Activated CD8-positive, alpha-beta T cell treated with anti-CD3 and anti-CD28 coated beads, Interleukin-2, amount 10 ng/mL, durations not matched to agents 7 days and 5 days (primary cell): ENCODE measurements around the gene CSF3R. TPM values are rescaled to one million over a fixed set of nuclear protein-coding genes. Genes with fewer than 3 reads are reported as not detected.

ENCODE experiments used
- ATAC-seq: fragments of 150-1000 bp; cut with Tn5 transposase; one replicate; pipeline ENCODE4 v1.10.0; 2021; ENCODE audit warnings: moderate library complexity
- CTCF ChIA-PET: fragments of 350-600 bp; sonication (Branson Sonifier 250); formaldehyde crosslinking; loops from one replicate; lab custom pipeline; 2021; ENCODE audit warnings: antibody characterized with exemption; lab: Charles Lee
- POLR2A ChIA-PET: fragments of 350-600 bp; sonication (Branson Sonifier 250); formaldehyde crosslinking; loops from one replicate; lab custom pipeline; 2021; ENCODE audit warnings: antibody characterized with exemption; lab: Charles Lee
- DNase-seq: peaks from one replicate; pipeline ENCODE4 v3.0.0-alpha.2; 2020
- H3K27ac Mint-ChIP-seq: one replicate; pipeline ENCODE4 v1.8.0; 2021; ENCODE audit warnings: mild to moderate bottlenecking, mixed read lengths
- H3K27me3 Mint-ChIP-seq: one replicate; pipeline ENCODE4 v1.8.0; 2021; ENCODE audit warnings: low read depth, mixed read lengths
- H3K36me3 Mint-ChIP-seq: one replicate; pipeline ENCODE4 v1.8.0; 2021; ENCODE audit warnings: low read depth, mixed read lengths
- H3K4me1 Mint-ChIP-seq: one replicate; pipeline ENCODE4 v1.8.0; 2021; ENCODE audit warnings: low read depth, mixed read lengths
- H3K4me3 Mint-ChIP-seq: one replicate; pipeline ENCODE4 v1.8.0; 2021; ENCODE audit warnings: mild to moderate bottlenecking, mixed read lengths
- H3K9me3 Mint-ChIP-seq: one replicate; pipeline ENCODE4 v1.8.0; 2022; ENCODE audit warnings: mixed read lengths; ENCODE audit not compliant: insufficient read depth
- total RNA-seq, 2 experiments: library from RNA; stranded (reverse); gene quantifications; one replicate each; pipeline ENCODE4 v1.2.3, GENCODE V29; 2021

The CSF3R gene
- total RNA-seq, 2 experiments from 2014 or later, result 0.05 TPM; not detected in 1

DNA sequence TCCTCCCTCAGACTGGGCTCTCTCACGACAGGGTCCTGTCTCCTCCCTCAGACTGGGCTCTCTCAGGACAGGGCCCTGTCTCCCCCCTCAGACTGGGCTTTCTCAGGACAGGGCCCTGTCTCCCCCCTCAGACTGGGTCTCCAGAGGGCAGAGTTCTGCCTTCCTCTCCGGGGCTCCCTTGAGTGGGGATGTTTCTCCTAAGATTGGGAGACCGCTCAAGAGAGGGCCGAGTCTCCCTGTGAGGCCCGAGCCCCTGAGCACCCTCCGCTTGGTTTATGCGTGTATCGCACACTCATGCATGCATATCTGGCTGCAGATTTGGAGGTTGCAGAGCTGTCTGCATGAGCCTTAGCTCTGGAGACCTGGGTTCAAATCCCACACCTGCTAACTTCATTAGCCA, 39.3 kb upstream of the CSF3R start:
- Mint-ChIP-seq H3K4me3 (no peak overlapping the region), H3K9me3 (no peaks in the 10 kb centered on the region), H3K36me3 (no peaks in the 10 kb centered on the region), H3K27ac (no peak overlapping the region), H3K27me3 (no peaks in the 10 kb centered on the region), H3K4me1 (no peaks in the 10 kb centered on the region)
- ChIA-PET CTCF (no interaction called here), POLR2A (no interaction called here)
- ATAC-seq (no peak), DNase-seq (no peak)

DNA sequence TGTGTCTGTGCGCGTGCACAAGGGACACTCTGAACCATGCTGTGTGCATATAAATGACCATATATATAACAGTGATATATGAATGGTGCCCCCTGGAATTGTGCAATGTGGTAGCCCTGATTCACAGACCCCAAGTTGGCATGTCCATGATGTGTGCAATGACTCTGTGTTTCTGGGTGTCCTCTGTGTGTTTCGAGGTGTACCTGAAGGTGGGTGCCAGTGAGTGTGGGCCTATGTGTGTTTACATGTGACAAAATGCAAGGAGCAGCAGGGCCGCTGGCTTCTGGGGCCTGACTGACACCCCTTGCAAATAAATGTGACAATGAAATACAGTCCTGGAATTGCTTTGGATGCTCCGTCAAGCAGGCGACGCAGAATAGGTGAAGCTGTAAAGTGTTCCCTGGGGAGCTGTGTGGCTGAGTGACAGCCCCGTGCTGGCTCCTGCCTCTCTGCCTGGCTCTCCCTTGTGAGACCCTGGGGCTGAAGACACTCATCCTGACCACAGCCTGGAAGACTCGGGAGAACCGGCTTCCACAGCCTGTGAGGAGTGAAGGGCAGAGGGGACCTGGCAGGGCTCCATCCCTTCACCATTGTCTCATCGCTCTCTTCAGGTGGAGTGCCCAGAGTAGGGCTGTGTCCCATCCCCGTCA, 38.2 kb upstream of the CSF3R start:
- no peak overlapping the region for H3K27ac Mint-ChIP-seq

DNA sequence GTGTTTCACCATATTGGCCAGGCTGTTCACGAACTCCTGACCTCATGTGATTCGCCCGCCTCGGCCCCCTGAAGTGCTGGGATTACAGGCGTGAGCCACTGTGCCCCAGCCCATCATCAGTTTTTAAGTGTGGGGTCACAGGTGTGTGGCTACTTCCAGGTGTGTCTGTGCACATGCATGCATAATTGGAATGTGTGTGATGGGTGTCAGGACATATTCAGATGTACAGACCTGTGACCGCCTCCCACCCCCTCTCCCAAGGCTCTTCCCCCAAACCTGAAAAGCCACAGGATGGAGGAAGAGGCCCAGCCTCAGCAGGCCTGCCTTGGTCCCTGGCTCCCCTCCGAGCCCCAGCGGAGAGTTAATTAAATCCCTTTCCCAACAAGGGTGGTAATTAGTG, 37.3 kb upstream of the CSF3R start:
- ChIA-PET CTCF (no interaction called here), POLR2A (no interaction called here)
- H3K4me3 Mint-ChIP-seq, result no peak overlapping the region
- H3K27ac Mint-ChIP-seq, result no peak overlapping the region
- no peak for DNase-seq
- H3K27me3 Mint-ChIP-seq, result no peaks in the 10 kb centered on the region
- no peak for ATAC-seq
- H3K4me1 Mint-ChIP-seq, result no peaks in the 10 kb centered on the region
- H3K36me3 Mint-ChIP-seq, result no peaks in the 10 kb centered on the region
- no peaks in the 10 kb centered on the region for H3K9me3 Mint-ChIP-seq

More for the DNA sequence above, 38.2 kb upstream of the CSF3R start:
- H3K4me3 Mint-ChIP-seq, result no peak overlapping the region
- H3K27me3 Mint-ChIP-seq, result no peaks in the 10 kb centered on the region
- no peak for DNase-seq
- H3K4me1 Mint-ChIP-seq, result no peaks in the 10 kb centered on the region
- ChIA-PET POLR2A (no interaction called here), CTCF (no interaction called here)
- no peak for ATAC-seq
- H3K36me3 Mint-ChIP-seq, result no peaks in the 10 kb centered on the region
- no peaks in the 10 kb centered on the region for H3K9me3 Mint-ChIP-seq

DNA sequence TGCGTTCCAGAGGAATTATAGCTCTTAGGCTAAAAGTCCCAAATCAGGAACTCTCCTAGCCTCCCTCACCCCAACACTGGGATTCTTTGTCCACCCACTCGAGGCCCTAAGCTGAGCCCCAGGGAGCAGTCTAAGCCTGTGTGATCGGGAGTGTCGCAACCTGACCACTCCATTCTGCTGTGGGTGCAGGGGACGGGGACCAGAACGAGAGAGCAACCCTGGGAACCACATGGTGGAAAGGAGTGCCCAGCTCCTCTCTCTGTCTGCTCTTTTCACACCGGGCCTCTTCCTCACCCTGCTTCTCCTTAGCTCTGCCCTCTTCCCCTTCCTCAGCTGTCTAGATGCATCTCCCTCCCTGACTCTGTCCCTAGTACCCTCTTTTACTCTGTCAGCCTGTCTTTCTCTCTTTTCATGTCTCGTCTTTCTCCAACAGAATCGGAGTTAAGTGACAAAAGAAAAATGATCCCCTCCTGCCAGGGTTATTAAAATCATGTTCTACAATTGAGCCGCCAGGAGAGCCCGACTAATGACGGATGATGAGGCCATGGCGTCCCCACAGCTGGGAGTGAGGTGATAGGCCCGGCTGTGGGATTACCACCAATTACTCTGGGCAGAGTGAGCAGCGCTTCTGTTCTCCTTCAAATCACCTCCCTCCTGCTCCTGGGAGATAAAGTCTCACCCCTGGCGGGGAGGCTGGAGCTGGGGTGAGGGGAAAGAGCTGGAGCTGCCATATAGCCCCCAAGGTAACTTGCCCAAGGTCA, 34.5 kb upstream of the CSF3R start:
- Mint-ChIP-seq H3K27me3 (no peaks in the 10 kb centered on the region), H3K4me1 (peaks cover 14% of the 10 kb centered on the region), H3K27ac (no peak overlapping the region), H3K4me3 (no peak overlapping the region), H3K36me3 (no peaks in the 10 kb centered on the region), H3K9me3 (no peaks in the 10 kb centered on the region)
- ChIA-PET CTCF (interaction anchor here (0.8 to 3.3 kb wide), 18 partner anchors 10 to 199 kb away, joined by 3 to 24 read pairs (median 6); no protein-coding TSS in a partner anchor), POLR2A (no interaction called here)
- no peak for DNase-seq
- ATAC-seq, result no peak

DNA sequence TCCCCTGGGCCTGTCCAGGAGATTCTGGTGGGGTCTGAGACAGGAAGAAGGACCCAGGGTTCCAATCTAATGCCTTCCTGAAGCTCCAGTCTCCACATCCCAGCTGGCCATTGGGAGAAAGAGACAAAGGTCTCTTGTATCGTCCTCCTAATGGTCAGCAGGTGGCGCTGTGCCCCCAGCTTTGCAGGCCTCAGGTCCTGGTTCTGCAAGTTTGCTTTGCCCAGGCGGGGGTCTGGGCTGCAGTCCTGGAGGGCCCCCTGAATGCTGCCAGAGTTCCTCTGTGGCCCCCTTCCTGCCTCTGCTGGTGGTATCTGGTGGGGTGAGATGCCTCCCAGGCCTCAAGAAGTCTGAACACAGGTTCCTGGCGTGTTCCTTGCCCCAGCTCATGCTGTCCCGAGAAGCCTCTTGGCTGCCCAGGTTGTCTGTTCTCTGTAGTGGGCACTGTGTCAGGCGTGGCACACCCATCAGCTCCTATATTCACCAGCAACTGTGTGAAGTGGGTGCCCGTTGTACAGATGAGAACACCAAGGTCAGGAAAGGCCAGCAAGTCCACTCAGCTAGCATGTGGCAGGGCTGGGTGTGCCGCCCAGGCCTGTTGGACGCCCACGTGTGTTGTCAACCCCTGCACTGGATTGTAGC, 33.8 kb upstream of the CSF3R start:
- Mint-ChIP-seq H3K9me3 (no peaks in the 10 kb centered on the region), H3K4me3 (no peak overlapping the region), H3K27me3 (no peaks in the 10 kb centered on the region), H3K4me1 (peaks cover 14% of the 10 kb centered on the region), H3K36me3 (no peaks in the 10 kb centered on the region), H3K27ac (no peak overlapping the region)
- CTCF ChIA-PET, result interaction anchor here (0.7 to 3.3 kb wide), 30 partner anchors 9 to 918 kb away, joined by 3 to 24 read pairs (median 4); partner anchors contain the start of gene MRPS15
- POLR2A ChIA-PET, result no interaction called here
- DNase-seq (peak; percentile 57), ATAC-seq (peak; percentile 72)

GRCh38 chr1:36515315-36516138, 32.8 kb upstream of the CSF3R start:
- no peaks in the 10 kb centered on the region for H3K9me3 Mint-ChIP-seq
- CTCF ChIA-PET, result interaction anchor here (0.7 to 3.3 kb wide), 26 partner anchors 9 to 919 kb away, joined by 3 to 24 read pairs (median 4); partner anchors contain the start of gene MRPS15
- POLR2A ChIA-PET, result no interaction called here
- H3K4me1 Mint-ChIP-seq, result peaks cover 14% of the 10 kb centered on the region
- H3K27ac Mint-ChIP-seq, result peak overlapping the region; percentile 49
- DNase-seq, result no peak
- no peaks in the 10 kb centered on the region for H3K36me3 Mint-ChIP-seq
- no peak for ATAC-seq
- H3K27me3 Mint-ChIP-seq, result no peaks in the 10 kb centered on the region
- no peak overlapping the region for H3K4me3 Mint-ChIP-seq

- no peak for DNase-seq
- POLR2A ChIA-PET, result no interaction called here
- H3K9me3 Mint-ChIP-seq, result no peaks in the 10 kb centered on the region
- no peak for ATAC-seq
- no peaks in the 10 kb centered on the region for H3K36me3 Mint-ChIP-seq
- H3K27ac Mint-ChIP-seq, result no peak overlapping the region
- CTCF ChIA-PET, result interaction anchor here (1.1 to 3.3 kb wide), 3 partner anchors 8 to 40 kb away, joined by 4 to 24 read pairs (median 22); no protein-coding TSS in a partner anchor
- H3K4me3 Mint-ChIP-seq, result no peak overlapping the region
- peaks cover 14% of the 10 kb centered on the region for H3K4me1 Mint-ChIP-seq
- no peaks in the 10 kb centered on the region for H3K27me3 Mint-ChIP-seq
These were observed 31.8 kb upstream of the CSF3R start for GRCh38 chr1:36514501-36514900.

- CTCF ChIA-PET, result no interaction called here
These were observed 31.2 kb upstream of the CSF3R start for GRCh38 chr1:36513676-36514473.

DNA sequence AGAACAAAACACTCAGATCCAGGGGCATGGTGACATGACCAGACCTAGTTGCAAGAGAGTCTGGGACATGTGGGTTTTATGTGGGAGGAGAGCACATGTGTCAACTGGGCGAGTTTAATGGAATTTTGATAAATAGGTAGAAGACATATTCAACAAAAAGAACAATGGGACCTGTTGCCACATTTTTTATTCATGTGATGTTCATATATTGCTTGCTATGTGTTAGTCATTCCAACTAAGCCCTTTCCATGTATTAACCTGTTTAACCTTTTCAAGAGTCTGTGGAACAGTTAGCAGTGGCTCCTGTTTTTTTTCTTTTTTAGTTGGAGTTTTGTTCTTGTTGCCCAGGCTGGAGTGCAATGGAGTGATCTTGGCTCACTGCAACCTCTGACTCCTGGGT, 30.1 kb upstream of the CSF3R start:
- ChIA-PET CTCF (no interaction called here), POLR2A (no interaction called here)
- no peak overlapping the region for H3K4me3 Mint-ChIP-seq
- H3K27ac Mint-ChIP-seq, result no peak overlapping the region
- ATAC-seq (no peak), DNase-seq (no peak)
- peaks cover 14% of the 10 kb centered on the region for H3K4me1 Mint-ChIP-seq
- H3K36me3 Mint-ChIP-seq, result no peaks in the 10 kb centered on the region
- H3K9me3 Mint-ChIP-seq, result no peaks in the 10 kb centered on the region
- no peaks in the 10 kb centered on the region for H3K27me3 Mint-ChIP-seq

More at GRCh38 chr1:36513676-36514473, 31.2 kb upstream of the CSF3R start:
- peaks cover 14% of the 10 kb centered on the region for H3K4me1 Mint-ChIP-seq
- H3K27me3 Mint-ChIP-seq, result no peaks in the 10 kb centered on the region
- POLR2A ChIA-PET, result no interaction called here
- H3K27ac Mint-ChIP-seq, result peak overlapping the region; percentile 72
- no peaks in the 10 kb centered on the region for H3K36me3 Mint-ChIP-seq
- DNase-seq (no peak), ATAC-seq (no peak)
- H3K4me3 Mint-ChIP-seq, result no peak overlapping the region
- H3K9me3 Mint-ChIP-seq, result no peaks in the 10 kb centered on the region

GRCh38 chr1:36511804-36512798, 29.4 kb upstream of the CSF3R start:
- no peaks in the 10 kb centered on the region for H3K9me3 Mint-ChIP-seq
- no peak overlapping the region for H3K27ac Mint-ChIP-seq
- H3K4me1 Mint-ChIP-seq, result peaks cover 14% of the 10 kb centered on the region
- POLR2A ChIA-PET, result no interaction called here
- H3K4me3 Mint-ChIP-seq, result no peak overlapping the region
- DNase-seq, result no peak
- H3K36me3 Mint-ChIP-seq, result no peaks in the 10 kb centered on the region
- H3K27me3 Mint-ChIP-seq, result peaks cover 6% of the 10 kb centered on the region
- ATAC-seq, result no peak
- CTCF ChIA-PET, result no interaction called here
